IMR-90 (cell line): Measurements from ENCODE around the gene ANKIB1. TPM values are rescaled to one million over a fixed set of nuclear protein-coding genes. Genes with fewer than 3 reads are reported as not detected.

ENCODE experiments used
- ATAC-seq: fragments of 200-7000 bp; cut with Tn5 transposase; 2 replicates; pipeline ENCODE4 v1.9.1; 2020; ENCODE audit warnings: low read depth, mild to moderate bottlenecking, moderate library complexity
- BruUV-seq: library from RNA; stranded (reverse); fragments of 400-500 nt; replicated peaks from 2 replicates; lab custom pipeline; 2021; lab: Mats Ljungman, UMichigan
- CTCF ChIA-PET: fragments of 300-600 bp; formaldehyde crosslinking; extraction: SDS; loops from one replicate; lab custom pipeline; 2021; ENCODE audit warnings: antibody characterized with exemption; lab: Yijun Ruan, JAX
- POLR2A ChIA-PET: fragments of 300-600 bp; sonication (Branson Sonifier 250); formaldehyde crosslinking; loops from one replicate; lab custom pipeline; 2022; ENCODE audit warnings: antibody characterized with exemption; ENCODE audit not compliant: unreplicated experiment; lab: Charles Lee
- DNase-seq: peaks from one replicate; pipeline ENCODE4 v3.0.0; 2013
- H2AFZ ChIP-seq: replicated peaks from 2 replicates; pipeline ENCODE3; 2013; ENCODE audit warnings: low read length, mild to moderate bottlenecking; ENCODE audit not compliant: poor library complexity
- H2AK5ac ChIP-seq: 2 replicates; pipeline ENCODE4 v1.6.1; 2013; ENCODE audit warnings: low read depth, low read length, inconsistent platforms
- H2AK9ac ChIP-seq: replicated peaks from 2 replicates; pipeline ENCODE3; 2013; ENCODE audit warnings: mild to moderate bottlenecking, low read depth, low read length, moderate library complexity; ENCODE audit not compliant: poor library complexity
- H2BK120ac ChIP-seq: 2 replicates; pipeline ENCODE4 v1.6.1; 2013; ENCODE audit warnings: low read depth, low read length, inconsistent platforms
- H2BK15ac ChIP-seq: 3 replicates; pipeline ENCODE4 v1.6.1; 2013; ENCODE audit warnings: low read depth, low read length, inconsistent platforms
- H2BK20ac ChIP-seq: 2 replicates; pipeline ENCODE4 v1.6.1; 2013; ENCODE audit warnings: low read depth, mild to moderate bottlenecking, inconsistent platforms, low read length, moderate library complexity
- H2BK5ac ChIP-seq: 2 replicates; pipeline ENCODE4 v1.6.1; 2013; ENCODE audit warnings: mild to moderate bottlenecking, low read depth, low read length, inconsistent platforms; ENCODE audit not compliant: poor library complexity, severe bottlenecking
- H3K14ac ChIP-seq: replicated peaks from 2 replicates; pipeline ENCODE4 v1.6.1; 2013; ENCODE audit warnings: low read depth, low read length, inconsistent platforms
- H3K18ac ChIP-seq: 2 replicates; pipeline ENCODE4 v1.6.1; 2013; ENCODE audit warnings: low read depth, low read length, control low read depth
- H3K23ac ChIP-seq: 2 replicates; pipeline ENCODE4 v1.6.1; 2013; ENCODE audit warnings: low read depth, low read length, inconsistent platforms
- H3K27ac ChIP-seq: 2 replicates; pipeline ENCODE4 v1.5.1; 2013; ENCODE audit warnings: mild to moderate bottlenecking, control low read depth, low read length; ENCODE audit not compliant: insufficient read depth
- H3K27me3 ChIP-seq: 2 replicates; pipeline ENCODE4 v1.6.1; 2013; ENCODE audit warnings: low read length; ENCODE audit not compliant: control insufficient read depth, insufficient read depth
- H3K36me3 ChIP-seq: 2 replicates; pipeline ENCODE4 v1.6.1; 2013; ENCODE audit warnings: low read length, mixed read lengths; ENCODE audit not compliant: control insufficient read depth, insufficient read depth
- H3K4ac ChIP-seq: 2 replicates; pipeline ENCODE4 v1.6.1; 2013; ENCODE audit warnings: low read depth, low read length, inconsistent platforms
- H3K4me1 ChIP-seq: 2 replicates; pipeline ENCODE4 v1.6.1; 2013; ENCODE audit warnings: low read length, mixed read lengths; ENCODE audit not compliant: control insufficient read depth, insufficient read depth
- H3K4me2 ChIP-seq: 2 replicates; pipeline ENCODE4 v1.6.1; 2013; ENCODE audit warnings: low read depth, mild to moderate bottlenecking, control low read depth, low read length, moderate library complexity
- H3K4me3 ChIP-seq: 2 replicates; pipeline ENCODE4 v1.5.1; 2013; ENCODE audit warnings: low read depth, mild to moderate bottlenecking, control low read depth, low read length, moderate library complexity; ENCODE audit not compliant: insufficient read depth
- H3K56ac ChIP-seq: 2 replicates; pipeline ENCODE4 v1.6.1; 2013; ENCODE audit warnings: low read length, inconsistent platforms; ENCODE audit not compliant: insufficient read depth; ENCODE audit errors: extremely low read depth
- H3K79me1 ChIP-seq, 2 experiments: 2 replicates each; pipeline ENCODE4 v1.6.1; 2013; ENCODE audit warnings: low read length in 2 of 2, inconsistent platforms in 1 of 2, low read depth in 1 of 2
- H3K9ac ChIP-seq: 2 replicates; pipeline ENCODE4 v1.6.1; 2013; ENCODE audit warnings: low read depth, low read length, control low read depth
- H3K9me1 ChIP-seq: 2 replicates; pipeline ENCODE4 v1.6.1; 2013; ENCODE audit warnings: low read length, inconsistent platforms; ENCODE audit not compliant: insufficient read depth
- H3K9me3 ChIP-seq: 2 replicates; pipeline ENCODE4 v1.6.1; 2013; ENCODE audit warnings: low read length; ENCODE audit not compliant: control insufficient read depth, insufficient read depth
- H4K20me1 ChIP-seq: 2 replicates; pipeline ENCODE4 v1.6.1; 2013; ENCODE audit warnings: low read length, inconsistent platforms; ENCODE audit not compliant: insufficient read depth
- H4K5ac ChIP-seq: 2 replicates; pipeline ENCODE4 v1.6.1; 2013; ENCODE audit warnings: mild to moderate bottlenecking, low read depth, low read length, control low read depth
- H4K8ac ChIP-seq, 2 experiments: 2 replicates each; pipeline ENCODE4 v1.6.1; 2013; ENCODE audit warnings: low read depth in 2 of 2, low read length in 2 of 2, control low read depth in 1 of 2, inconsistent platforms in 1 of 2
- H4K91ac ChIP-seq: 2 replicates; pipeline ENCODE4 v1.6.1; 2013; ENCODE audit warnings: low read depth, low read length, inconsistent platforms; ENCODE audit not compliant: insufficient read depth
- CHD1 ChIP-seq: IDR thresholded peaks from 2 replicates; pipeline ENCODE4 v1.6.1; 2012; ENCODE audit warnings: low read depth, low read length, improper control_type of control experiment
- CTCF ChIP-seq: conservative IDR thresholded peaks from 2 replicates; pipeline ENCODE4 v1.5.1; 2012; ENCODE audit warnings: mild to moderate bottlenecking, low read depth, low read length, improper control_type of control experiment
- FOS ChIP-seq: fragments of 150-350 bp; IDR thresholded peaks from 2 replicates; pipeline ENCODE4 v1.6.1; 2016; ENCODE audit warnings: low read depth, low read length
- MAFK ChIP-seq: IDR thresholded peaks from 2 replicates; pipeline ENCODE4 v1.6.1; 2012; ENCODE audit warnings: low read depth, low read length, improper control_type of control experiment
- MXI1 ChIP-seq: IDR thresholded peaks from 2 replicates; pipeline ENCODE4 v1.6.1; 2012; ENCODE audit warnings: low read depth, mild to moderate bottlenecking, low read length, moderate library complexity, borderline replicate concordance
- RAD21 ChIP-seq: IDR thresholded peaks from 2 replicates; pipeline ENCODE4 v1.6.1; 2012; ENCODE audit warnings: low read length, improper control_type of control experiment
- RCOR1 ChIP-seq: IDR thresholded peaks from 2 replicates; pipeline ENCODE4 v1.6.1; 2012; ENCODE audit warnings: mild to moderate bottlenecking, low read length, improper control_type of control experiment; ENCODE audit not compliant: insufficient replicate concordance
- RFX5 ChIP-seq: IDR thresholded peaks from 2 replicates; pipeline ENCODE4 v1.8.0; 2012; ENCODE audit warnings: low read depth, mild to moderate bottlenecking, low read length, moderate library complexity
- WGBS, 2 experiments: methylation state at CpG; one replicate each; pipeline versions ENCODE4 v1.1.5 to v1.1.7; 2013; ENCODE audit warnings: missing lambda C conversion rate in 2 of 2; ENCODE audit not compliant: insufficient read length in 1 of 2; ENCODE audit errors: extremely low coverage in 2 of 2; 5-methylcytosine and 5-hydroxymethylcytosine counted together
- dilution Hi-C: fragments of 300-500 bp; cut with HindIII; formaldehyde crosslinking; loops from one replicate; pipeline ENCODE4 v1.14.3; 2018; ENCODE audit warnings: low sequenced_read_pairs; ENCODE audit not compliant: unreplicated experiment
- in situ Hi-C: fragments of 300-500 bp; cut with MboI; formaldehyde crosslinking; loops from 3 replicates; pipeline ENCODE4 v1.14.3; 2019; ENCODE audit warnings: low sequenced_read_pairs, inconsistent platforms, mixed read lengths
- intact Hi-C: fragments of 100-400 bp; cut with micrococcal nuclease; formaldehyde crosslinking; loops from 2 replicates; pipeline ENCODE4 v1.10.0; 2022
- polyA plus RNA-seq, 3 experiments: library from polyadenylated mRNA; depleted of rRNA; stranded (reverse); fragments of >200 nt; gene quantifications; 2 replicates each; pipeline ENCODE4 v1.2.3, GENCODE V29; 2012; ENCODE audit warnings: low replicate concordance in 1 of 3
- total RNA-seq: library from RNA; depleted of rRNA; stranded (reverse); fragments of >200 nt; gene quantifications from 2 replicates; pipeline ENCODE4 v1.2.3, GENCODE V29; 2012
- TF ChIP-seq, protein P1 (sequence below): fragments of 150-350 bp; IDR thresholded peaks from 2 replicates; pipeline ENCODE4 v1.6.1; 2016; ENCODE audit warnings: low read depth, mild to moderate bottlenecking, low read length, moderate library complexity, borderline replicate concordance

Gene ANKIB1
- total and polyA plus RNA-seq, 2 of the 4 experiments (the other 2 are of a cell fraction) = 18.7 to 33.9 TPM

- no peak overlapping the region for H4K8ac ChIP-seq
- H3K4me3 ChIP-seq = no peak overlapping the region
- H3K9me3 ChIP-seq = no peaks in the 10 kb centered on the region
- H2AK5ac ChIP-seq = no peak overlapping the region
- H3K36me3 ChIP-seq = no peaks in the 10 kb centered on the region
- no peak overlapping the region for H3K4me2 ChIP-seq
- no peak overlapping the region for H2AK9ac ChIP-seq
- no peak overlapping the region for H4K91ac ChIP-seq
- no peak overlapping the region for H3K27ac ChIP-seq
- TF ChIP-seq CHD1 (no peak), RCOR1 (no peak), CTCF (no peak), RFX5 (no peak), FOS (no peak), MXI1 (no peak), MAFK (no peak), RAD21 (no peak)
- TF ChIP-seq, protein P1, sequence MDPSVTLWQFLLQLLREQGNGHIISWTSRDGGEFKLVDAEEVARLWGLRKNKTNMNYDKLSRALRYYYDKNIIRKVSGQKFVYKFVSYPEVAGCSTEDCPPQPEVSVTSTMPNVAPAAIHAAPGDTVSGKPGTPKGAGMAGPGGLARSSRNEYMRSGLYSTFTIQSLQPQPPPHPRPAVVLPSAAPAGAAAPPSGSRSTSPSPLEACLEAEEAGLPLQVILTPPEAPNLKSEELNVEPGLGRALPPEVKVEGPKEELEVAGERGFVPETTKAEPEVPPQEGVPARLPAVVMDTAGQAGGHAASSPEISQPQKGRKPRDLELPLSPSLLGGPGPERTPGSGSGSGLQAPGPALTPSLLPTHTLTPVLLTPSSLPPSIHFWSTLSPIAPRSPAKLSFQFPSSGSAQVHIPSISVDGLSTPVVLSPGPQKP = no peak
- peaks cover 9% of the 10 kb centered on the region for H3K27me3 ChIP-seq
- H2BK120ac ChIP-seq = no peak overlapping the region
- H3K56ac ChIP-seq = no peak overlapping the region
- in situ Hi-C loops (no loop called here), intact Hi-C loops (no loop called here), dilution Hi-C loops (no loop called here)
- H3K9me1 ChIP-seq = no peaks in the 10 kb centered on the region; the same call in 1 of the 2 replicates
- H3K4me1 ChIP-seq = no peaks in the 10 kb centered on the region
- no peaks in the 10 kb centered on the region for H4K20me1 ChIP-seq
- H2BK20ac ChIP-seq = no peak overlapping the region
- DNase-seq (no peak), ATAC-seq (no peak)
- ChIA-PET POLR2A (no interaction called here), CTCF (no interaction called here)
- no peak overlapping the region for H2BK15ac ChIP-seq
- no TSS peak for BruUV-seq
- no peak overlapping the region for H2BK5ac ChIP-seq
- H3K18ac ChIP-seq = no peak overlapping the region
- H3K9ac ChIP-seq = no peak overlapping the region
- no CpG with 5 or more reads among the region's 8 CpGs for WGBS, 2 experiments
- no peak overlapping the region for H3K4ac ChIP-seq
- H3K79me1 ChIP-seq = no peaks in the 10 kb centered on the region
- H3K14ac ChIP-seq = no peak overlapping the region
- no peak overlapping the region for H4K5ac ChIP-seq
- H3K23ac ChIP-seq = no peak overlapping the region
- H2AFZ ChIP-seq = no peak overlapping the region
Measured at GRCh38 chr7:92433019-92433418, 187.2 kb downstream of the ANKIB1 start.
